K562 (cell line): ENCODE measurements around the gene NIPBL.

Experiments
- CTBP1 ChIP-seq: fragments of 450-650 bp; IDR thresholded peaks from 2 replicates; pipeline ENCODE4 v1.6.1; 2016; ENCODE audit warnings: borderline replicate concordance
- CTCF ChIP-seq, 3 experiments: IDR thresholded peaks in 2 of 3; conservative IDR thresholded peaks in 1 of 3; 2 replicates each; pipeline ENCODE4 v1.5.1; 2011 to 2012; ENCODE audit warnings: low read length in 3 of 3, mild to moderate bottlenecking in 3 of 3, control low read depth in 2 of 3, improper control_type of control experiment in 1 of 3, inconsistent platforms in 1 of 3, low read depth in 1 of 3, mixed read lengths in 1 of 3, moderate library complexity in 1 of 3; ENCODE audit not compliant: insufficient read depth in 2 of 3
- EWSR1 ChIP-seq: fragments of 450-650 bp; IDR thresholded peaks from 2 replicates; pipeline ENCODE4 v1.6.1; 2018; ENCODE audit warnings: borderline replicate concordance, mild to moderate bottlenecking, low read depth, moderate library complexity; ENCODE audit not compliant: partially characterized antibody
- IRF9 ChIP-seq: fragments of 450-650 bp; IDR thresholded peaks from 2 replicates; pipeline ENCODE4 v1.6.1; 2016; ENCODE audit warnings: missing biosample characterization, missing genetic modification characterization
- MAFF ChIP-seq: IDR thresholded peaks from 2 replicates; pipeline ENCODE4 v1.6.1; 2012; ENCODE audit warnings: low read length, improper control_type of control experiment
- POLR2A ChIP-seq: fragments of 450-650 bp; conservative IDR thresholded peaks from 2 replicates; pipeline ENCODE4 v1.6.1; 2016
- SETDB1 ChIP-seq: IDR thresholded peaks from one replicate; pipeline ENCODE4 v1.6.1; 2012; ENCODE audit warnings: low read length, control low read depth, inconsistent platforms
- ZFX ChIP-seq: sonication (generic); formaldehyde crosslinking; IDR thresholded peaks from 2 replicates; pipeline ENCODE4 v1.8.0; 2022; ENCODE audit warnings: mild to moderate bottlenecking, missing genetic modification reagents, moderate library complexity
- TF ChIP-seq, protein P1 (sequence below): fragments of 450-650 bp; IDR thresholded peaks from 2 replicates; pipeline ENCODE4 v1.6.1; 2016; ENCODE audit warnings: low read depth

GRCh38 chr5:36887532-36887931 lies 11.0 kb downstream of the NIPBL start:
- TF ChIP-seq ZFX (CRISPR knock-in tag) (no peak), MAFF (no peak), EWSR1 (no peak), IRF9 (no peak), CTCF (IDR thresholded peaks at IDR 0.05 in 2 of 3, conservative IDR thresholded peaks at IDR 0.05 in 1 of 3; ENCODE audit: insufficient read depth in 2 of 3, low read depth in 1 of 3, low read length in 3 of 3) (no peak), CTBP1 (no peak), SETDB1 (no peak), POLR2A (no peak)
- TF ChIP-seq, protein P1, sequence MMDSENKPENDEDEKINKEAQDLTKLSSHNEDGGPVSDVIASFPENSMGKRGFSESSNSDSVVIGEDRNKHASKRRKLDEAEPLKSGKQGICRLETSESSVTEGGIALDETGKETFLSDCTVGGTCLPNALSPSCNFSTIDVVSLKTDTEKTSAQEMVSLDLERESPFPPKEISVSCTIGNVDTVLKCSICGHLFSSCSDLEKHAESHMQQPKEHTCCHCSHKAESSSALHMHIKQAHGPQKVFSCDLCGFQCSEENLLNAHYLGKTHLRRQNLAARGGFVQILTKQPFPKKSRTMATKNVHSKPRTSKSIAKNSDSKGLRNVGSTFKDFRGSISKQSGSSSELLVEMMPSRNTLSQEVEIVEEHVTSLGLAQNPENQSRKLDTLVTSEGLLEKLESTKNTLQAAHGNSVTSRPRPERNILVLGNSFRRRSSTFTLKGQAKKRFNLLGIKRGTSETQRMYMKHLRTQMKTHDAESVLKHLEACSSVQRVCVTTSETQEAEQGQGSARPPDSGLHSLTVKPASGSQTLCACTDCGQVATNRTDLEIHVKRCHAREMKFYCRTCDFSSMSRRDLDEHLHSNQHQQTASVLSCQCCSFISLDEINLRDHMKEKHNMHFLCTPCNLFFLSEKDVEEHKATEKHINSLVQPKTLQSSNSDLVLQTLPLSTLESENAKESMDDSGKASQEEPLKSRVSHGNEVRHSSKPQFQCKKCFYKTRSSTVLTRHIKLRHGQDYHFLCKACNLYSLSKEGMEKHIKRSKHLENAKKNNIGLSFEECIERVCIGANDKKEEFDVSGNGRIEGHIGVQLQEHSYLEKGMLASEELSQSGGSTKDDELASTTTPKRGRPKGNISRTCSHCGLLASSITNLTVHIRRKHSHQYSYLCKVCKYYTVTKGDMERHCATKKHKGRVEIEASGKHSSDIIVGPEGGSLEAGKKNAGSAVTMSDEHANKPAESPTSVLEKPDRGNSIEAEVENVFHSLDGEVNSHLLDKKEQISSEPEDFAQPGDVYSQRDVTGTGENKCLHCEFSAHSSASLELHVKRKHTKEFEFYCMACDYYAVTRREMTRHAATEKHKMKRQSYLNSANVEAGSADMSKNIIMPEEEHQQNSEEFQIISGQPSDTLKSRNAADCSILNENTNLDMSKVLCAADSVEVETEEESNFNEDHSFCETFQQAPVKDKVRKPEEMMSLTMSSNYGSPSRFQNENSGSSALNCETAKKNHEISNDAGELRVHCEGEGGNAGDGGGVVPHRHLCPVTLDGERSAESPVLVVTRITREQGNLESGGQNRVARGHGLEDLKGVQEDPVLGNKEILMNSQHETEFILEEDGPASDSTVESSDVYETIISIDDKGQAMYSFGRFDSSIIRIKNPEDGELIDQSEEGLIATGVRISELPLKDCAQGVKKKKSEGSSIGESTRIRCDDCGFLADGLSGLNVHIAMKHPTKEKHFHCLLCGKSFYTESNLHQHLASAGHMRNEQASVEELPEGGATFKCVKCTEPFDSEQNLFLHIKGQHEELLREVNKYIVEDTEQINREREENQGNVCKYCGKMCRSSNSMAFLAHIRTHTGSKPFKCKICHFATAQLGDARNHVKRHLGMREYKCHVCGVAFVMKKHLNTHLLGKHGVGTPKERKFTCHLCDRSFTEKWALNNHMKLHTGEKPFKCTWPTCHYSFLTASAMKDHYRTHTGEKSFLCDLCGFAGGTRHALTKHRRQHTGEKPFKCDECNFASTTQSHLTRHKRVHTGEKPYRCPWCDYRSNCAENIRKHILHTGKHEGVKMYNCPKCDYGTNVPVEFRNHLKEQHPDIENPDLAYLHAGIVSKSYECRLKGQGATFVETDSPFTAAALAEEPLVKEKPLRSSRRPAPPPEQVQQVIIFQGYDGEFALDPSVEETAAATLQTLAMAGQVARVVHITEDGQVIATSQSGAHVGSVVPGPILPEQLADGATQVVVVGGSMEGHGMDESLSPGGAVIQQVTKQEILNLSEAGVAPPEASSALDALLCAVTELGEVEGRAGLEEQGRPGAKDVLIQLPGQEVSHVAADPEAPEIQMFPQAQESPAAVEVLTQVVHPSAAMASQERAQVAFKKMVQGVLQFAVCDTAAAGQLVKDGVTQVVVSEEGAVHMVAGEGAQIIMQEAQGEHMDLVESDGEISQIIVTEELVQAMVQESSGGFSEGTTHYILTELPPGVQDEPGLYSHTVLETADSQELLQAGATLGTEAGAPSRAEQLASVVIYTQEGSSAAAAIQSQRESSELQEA, result no peak
